ENCODE results near the gene IQCF6. TPM values are rescaled to one million over a fixed set of nuclear protein-coding genes. Genes with fewer than 3 reads are reported as not detected.

The IQCF6 gene
- total and polyA plus RNA-seq, 2 of the 13 experiments (the other 11 are each of a cell fraction or from before 2014, with no cell fraction given), result not detected

DNA sequence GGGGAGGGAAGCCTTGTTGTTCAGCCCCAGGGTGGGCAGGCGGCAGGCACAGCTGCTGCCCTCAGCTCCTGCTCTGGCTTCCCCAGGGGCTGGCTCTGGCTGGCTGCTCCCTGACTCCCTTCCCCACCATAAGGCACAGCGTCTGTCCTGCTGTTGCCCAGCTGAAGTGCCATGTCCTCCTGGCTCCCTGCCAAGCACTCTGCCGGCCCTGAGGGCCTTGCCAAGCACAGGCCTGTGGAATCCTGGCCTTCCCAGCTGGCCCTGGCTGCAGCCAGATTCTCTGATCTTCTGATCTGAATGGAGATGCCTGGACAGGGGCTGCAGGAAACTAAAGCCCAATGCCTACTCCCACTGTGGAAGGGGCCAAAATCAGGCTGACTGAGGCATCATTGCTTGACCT is 1.1 kb downstream of the IQCF6 start:
- H2AFZ ChIP-seq (ENCODE audit: low read length), result no peak overlapping the region
- H3K4me1 ChIP-seq (ENCODE audit: insufficient read depth, low read length), result no peaks in the 10 kb centered on the region
- TF ChIP-seq SMARCE1 (IDR thresholded peaks at IDR 0.05; ENCODE audit: borderline replicate concordance) (no peak), ARNT (IDR thresholded peaks at IDR 0.05) (no peak), PHF5A (CRISPR knock-in tag; IDR thresholded peaks at IDR 0.05; ENCODE audit: low read depth, unreplicated experiment) (no peak), ZNF605 (CRISPR knock-in tag; IDR thresholded peaks at IDR 0.05) (no peak), MIER3 (CRISPR knock-in tag; IDR thresholded peaks at IDR 0.05; ENCODE audit: borderline replicate concordance) (no peak), BORCS8-MEF2B (CRISPR knock-in tag; IDR thresholded peaks at IDR 0.05) (no peak), HOXA5 (CRISPR knock-in tag; IDR thresholded peaks at IDR 0.05) (no peak), GATAD2A (CRISPR knock-in tag; IDR thresholded peaks at IDR 0.05) (no peak), ELF3 (CRISPR knock-in tag; IDR thresholded peaks at IDR 0.05) (no peak), ZNF20 (CRISPR knock-in tag; IDR thresholded peaks at IDR 0.05) (no peak), ATRX (CRISPR knock-in tag; IDR thresholded peaks at IDR 0.05; ENCODE audit: borderline replicate concordance) (no peak), GATA4 (IDR thresholded peaks at IDR 0.05; ENCODE audit: borderline replicate concordance, low read depth) (no peak)
- TF ChIP-seq, protein P1, sequence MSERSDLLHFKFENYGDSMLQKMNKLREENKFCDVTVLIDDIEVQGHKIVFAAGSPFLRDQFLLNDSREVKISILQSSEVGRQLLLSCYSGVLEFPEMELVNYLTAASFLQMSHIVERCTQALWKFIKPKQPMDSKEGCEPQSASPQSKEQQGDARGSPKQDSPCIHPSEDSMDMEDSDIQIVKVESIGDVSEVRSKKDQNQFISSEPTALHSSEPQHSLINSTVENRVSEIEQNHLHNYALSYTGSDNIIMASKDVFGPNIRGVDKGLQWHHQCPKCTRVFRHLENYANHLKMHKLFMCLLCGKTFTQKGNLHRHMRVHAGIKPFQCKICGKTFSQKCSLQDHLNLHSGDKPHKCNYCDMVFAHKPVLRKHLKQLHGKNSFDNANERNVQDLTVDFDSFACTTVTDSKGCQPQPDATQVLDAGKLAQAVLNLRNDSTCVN (CRISPR knock-in tag; IDR thresholded peaks at IDR 0.05; ENCODE audit: borderline replicate concordance), result no peak
- TF ChIP-seq, protein P2, sequence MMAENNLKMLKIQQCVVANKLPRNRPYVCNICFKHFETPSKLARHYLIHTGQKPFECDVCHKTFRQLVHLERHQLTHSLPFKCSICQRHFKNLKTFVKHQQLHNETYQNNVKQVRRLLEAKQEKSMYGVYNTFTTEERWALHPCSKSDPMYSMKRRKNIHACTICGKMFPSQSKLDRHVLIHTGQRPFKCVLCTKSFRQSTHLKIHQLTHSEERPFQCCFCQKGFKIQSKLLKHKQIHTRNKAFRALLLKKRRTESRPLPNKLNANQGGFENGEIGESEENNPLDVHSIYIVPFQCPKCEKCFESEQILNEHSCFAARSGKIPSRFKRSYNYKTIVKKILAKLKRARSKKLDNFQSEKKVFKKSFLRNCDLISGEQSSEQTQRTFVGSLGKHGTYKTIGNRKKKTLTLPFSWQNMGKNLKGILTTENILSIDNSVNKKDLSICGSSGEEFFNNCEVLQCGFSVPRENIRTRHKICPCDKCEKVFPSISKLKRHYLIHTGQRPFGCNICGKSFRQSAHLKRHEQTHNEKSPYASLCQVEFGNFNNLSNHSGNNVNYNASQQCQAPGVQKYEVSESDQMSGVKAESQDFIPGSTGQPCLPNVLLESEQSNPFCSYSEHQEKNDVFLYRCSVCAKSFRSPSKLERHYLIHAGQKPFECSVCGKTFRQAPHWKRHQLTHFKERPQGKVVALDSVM (CRISPR knock-in tag; IDR thresholded peaks at IDR 0.05), result no peak
- TF ChIP-seq, protein P3, sequence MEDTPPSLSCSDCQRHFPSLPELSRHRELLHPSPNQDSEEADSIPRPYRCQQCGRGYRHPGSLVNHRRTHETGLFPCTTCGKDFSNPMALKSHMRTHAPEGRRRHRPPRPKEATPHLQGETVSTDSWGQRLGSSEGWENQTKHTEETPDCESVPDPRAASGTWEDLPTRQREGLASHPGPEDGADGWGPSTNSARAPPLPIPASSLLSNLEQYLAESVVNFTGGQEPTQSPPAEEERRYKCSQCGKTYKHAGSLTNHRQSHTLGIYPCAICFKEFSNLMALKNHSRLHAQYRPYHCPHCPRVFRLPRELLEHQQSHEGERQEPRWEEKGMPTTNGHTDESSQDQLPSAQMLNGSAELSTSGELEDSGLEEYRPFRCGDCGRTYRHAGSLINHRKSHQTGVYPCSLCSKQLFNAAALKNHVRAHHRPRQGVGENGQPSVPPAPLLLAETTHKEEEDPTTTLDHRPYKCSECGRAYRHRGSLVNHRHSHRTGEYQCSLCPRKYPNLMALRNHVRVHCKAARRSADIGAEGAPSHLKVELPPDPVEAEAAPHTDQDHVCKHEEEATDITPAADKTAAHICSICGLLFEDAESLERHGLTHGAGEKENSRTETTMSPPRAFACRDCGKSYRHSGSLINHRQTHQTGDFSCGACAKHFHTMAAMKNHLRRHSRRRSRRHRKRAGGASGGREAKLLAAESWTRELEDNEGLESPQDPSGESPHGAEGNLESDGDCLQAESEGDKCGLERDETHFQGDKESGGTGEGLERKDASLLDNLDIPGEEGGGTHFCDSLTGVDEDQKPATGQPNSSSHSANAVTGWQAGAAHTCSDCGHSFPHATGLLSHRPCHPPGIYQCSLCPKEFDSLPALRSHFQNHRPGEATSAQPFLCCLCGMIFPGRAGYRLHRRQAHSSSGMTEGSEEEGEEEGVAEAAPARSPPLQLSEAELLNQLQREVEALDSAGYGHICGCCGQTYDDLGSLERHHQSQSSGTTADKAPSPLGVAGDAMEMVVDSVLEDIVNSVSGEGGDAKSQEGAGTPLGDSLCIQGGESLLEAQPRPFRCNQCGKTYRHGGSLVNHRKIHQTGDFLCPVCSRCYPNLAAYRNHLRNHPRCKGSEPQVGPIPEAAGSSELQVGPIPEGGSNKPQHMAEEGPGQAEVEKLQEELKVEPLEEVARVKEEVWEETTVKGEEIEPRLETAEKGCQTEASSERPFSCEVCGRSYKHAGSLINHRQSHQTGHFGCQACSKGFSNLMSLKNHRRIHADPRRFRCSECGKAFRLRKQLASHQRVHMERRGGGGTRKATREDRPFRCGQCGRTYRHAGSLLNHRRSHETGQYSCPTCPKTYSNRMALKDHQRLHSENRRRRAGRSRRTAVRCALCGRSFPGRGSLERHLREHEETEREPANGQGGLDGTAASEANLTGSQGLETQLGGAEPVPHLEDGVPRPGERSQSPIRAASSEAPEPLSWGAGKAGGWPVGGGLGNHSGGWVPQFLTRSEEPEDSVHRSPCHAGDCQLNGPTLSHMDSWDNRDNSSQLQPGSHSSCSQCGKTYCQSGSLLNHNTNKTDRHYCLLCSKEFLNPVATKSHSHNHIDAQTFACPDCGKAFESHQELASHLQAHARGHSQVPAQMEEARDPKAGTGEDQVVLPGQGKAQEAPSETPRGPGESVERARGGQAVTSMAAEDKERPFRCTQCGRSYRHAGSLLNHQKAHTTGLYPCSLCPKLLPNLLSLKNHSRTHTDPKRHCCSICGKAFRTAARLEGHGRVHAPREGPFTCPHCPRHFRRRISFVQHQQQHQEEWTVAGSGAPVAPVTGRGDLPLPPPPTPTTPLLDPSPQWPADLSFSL (CRISPR knock-in tag; IDR thresholded peaks at IDR 0.05), result no peak
- H3K9me3 ChIP-seq (ENCODE audit: low read length), result no peaks in the 10 kb centered on the region
- H3K4me2 ChIP-seq (ENCODE audit: low read depth, low read length), result no peak overlapping the region
- POLR2A ChIA-PET, result no interaction called here
- no peaks in the 10 kb centered on the region for H4K20me1 ChIP-seq (ENCODE audit: insufficient read depth, low read length)
- FAIRE-seq, result no peak
- no peak overlapping the region for H3K4me3 ChIP-seq (replicated peaks in 1 of 3; ENCODE audit: insufficient read depth in 1 of 3, low read depth in 2 of 3, low read length in 3 of 3)
- DNase-seq (ENCODE audit: low spot score), result no peak
- H3K27me3 ChIP-seq (ENCODE audit: control insufficient read depth in 1 of 2, insufficient read depth in 2 of 2, low read length in 2 of 2), result peaks cover 0 to 1% of the 10 kb centered on the region in 2 experiments; a peak in 1 of 5 replicates
- intact Hi-C loops (cut with micrococcal nuclease; ENCODE audit: unreplicated experiment) (no loop called here), in situ Hi-C loops (cut with HindIII; ENCODE audit: extremely low pct_ligation_motif_present, low pct_unique_long_range_greater_than_20kb) (no loop called here)
- no peaks in the 10 kb centered on the region for H3K36me3 ChIP-seq (replicated peaks in 1 of 2; ENCODE audit: control insufficient read depth in 1 of 2, insufficient read depth in 2 of 2, low read length in 2 of 2)
- BruUV-seq (replicated peaks), result no TSS peak
- ATAC-seq, result no peak
- 18% methylated on average over 1 of the region's 3 CpGs for WGBS (ENCODE audit: low lambda C conversion rate)
- CTCF ChIA-PET (ENCODE audit: low intra/inter-chr PET ratio, low total read pairs), result no interaction called here
- H3K9ac ChIP-seq (ENCODE audit: insufficient read depth, low read depth, low read length), result no peak overlapping the region
- H3K27ac ChIP-seq (ENCODE audit: extremely low read length, insufficient read depth, low read length), result no peak overlapping the region
- no peaks in the 10 kb centered on the region for H3K79me2 ChIP-seq (ENCODE audit: insufficient read depth, low read length)
